PC-9 (cell line): ENCODE measurements around the gene ERGIC1.

Source experiments
- EZH2 ChIP-seq: fragments of 200-600 bp; sonication (generic); IDR thresholded peaks from 2 replicates; pipeline ENCODE4 v1.8.0; 2017; ENCODE audit warnings: antibody characterized with exemption, low read depth
- TF ChIP-seq, protein P1 (sequence below): fragments of 200-600 bp; sonication (generic); conservative IDR thresholded peaks from 2 replicates; pipeline ENCODE4 v1.6.1; 2017; ENCODE audit warnings: mixed run types, antibody characterized with exemption, mild to moderate bottlenecking, moderate library complexity

GRCh38 chr5:172862165-172862801, 28.2 kb downstream of the ERGIC1 start:
- TF ChIP-seq, protein P1, sequence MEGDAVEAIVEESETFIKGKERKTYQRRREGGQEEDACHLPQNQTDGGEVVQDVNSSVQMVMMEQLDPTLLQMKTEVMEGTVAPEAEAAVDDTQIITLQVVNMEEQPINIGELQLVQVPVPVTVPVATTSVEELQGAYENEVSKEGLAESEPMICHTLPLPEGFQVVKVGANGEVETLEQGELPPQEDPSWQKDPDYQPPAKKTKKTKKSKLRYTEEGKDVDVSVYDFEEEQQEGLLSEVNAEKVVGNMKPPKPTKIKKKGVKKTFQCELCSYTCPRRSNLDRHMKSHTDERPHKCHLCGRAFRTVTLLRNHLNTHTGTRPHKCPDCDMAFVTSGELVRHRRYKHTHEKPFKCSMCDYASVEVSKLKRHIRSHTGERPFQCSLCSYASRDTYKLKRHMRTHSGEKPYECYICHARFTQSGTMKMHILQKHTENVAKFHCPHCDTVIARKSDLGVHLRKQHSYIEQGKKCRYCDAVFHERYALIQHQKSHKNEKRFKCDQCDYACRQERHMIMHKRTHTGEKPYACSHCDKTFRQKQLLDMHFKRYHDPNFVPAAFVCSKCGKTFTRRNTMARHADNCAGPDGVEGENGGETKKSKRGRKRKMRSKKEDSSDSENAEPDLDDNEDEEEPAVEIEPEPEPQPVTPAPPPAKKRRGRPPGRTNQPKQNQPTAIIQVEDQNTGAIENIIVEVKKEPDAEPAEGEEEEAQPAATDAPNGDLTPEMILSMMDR, result no peak
- TF ChIP-seq EZH2, result no peak
